ENCODE measurements around the gene CREBRF.

CREBRF gene
- long read RNA-seq, full-length matches to known transcripts = 5 of 10 reads
- long read RNA-seq, partial matches to known transcripts = 3 of 10 reads
- long read RNA-seq, other reads (novel, unspliced or antisense) = 2 of 10 reads

GRCh38 chr5:173055983-173056782 is at the start of gene CREBRF:
Gene CREBRF, plus strand, starts transcription at chr5:173056352. Its CDS starts 24,424 bp downstream, at chr5:173080776.
- Histone ChIP-seq H3K27ac (replicated peaks) (peak within 1 kb of the TSS; percentile 58), H3K27me3 (ENCODE audit: insufficient read depth, poor library complexity, severe bottlenecking) (no peaks in the 10 kb centered on the region), H3K4me3 (replicated peaks; ENCODE audit: insufficient read depth, low read length) (peak within 1 kb of the TSS; percentile 99)
- DNase-seq (ENCODE audit: low read depth in 1 of 2, low spot score in 1 of 2) = peak; percentile 86 to 97
- TF ChIP-seq CTCF (IDR thresholded peaks at IDR 0.05; ENCODE audit: insufficient read depth, low read length) (no peak), REST (IDR thresholded peaks at IDR 0.05; ENCODE audit: insufficient replicate concordance, low read depth) (no peak), SPI1 (IDR thresholded peaks at IDR 0.05; ENCODE audit: borderline replicate concordance, low read depth) (no peak), POLR2AphosphoS5 (IDR thresholded peaks at IDR 0.05; ENCODE audit: low read depth) (no peak), GABPA (IDR thresholded peaks at IDR 0.05; ENCODE audit: low read depth) (no peak)

GRCh38 chr5:173010021-173010420 is 46.1 kb upstream of the CREBRF start:
- Histone ChIP-seq H3K27me3 (ENCODE audit: insufficient read depth, poor library complexity, severe bottlenecking) (no peaks in the 10 kb centered on the region), H3K27ac (replicated peaks) (no peak overlapping the region), H3K4me3 (replicated peaks; ENCODE audit: insufficient read depth, low read length) (no peak overlapping the region)
- no peak for TF ChIP-seq SPI1 (IDR thresholded peaks at IDR 0.05; ENCODE audit: borderline replicate concordance, low read depth)
- no peak for TF ChIP-seq POLR2AphosphoS5 (IDR thresholded peaks at IDR 0.05; ENCODE audit: low read depth)
- TF ChIP-seq REST (IDR thresholded peaks at IDR 0.05; ENCODE audit: insufficient replicate concordance, low read depth) = no peak
- no peak for TF ChIP-seq GABPA (IDR thresholded peaks at IDR 0.05; ENCODE audit: low read depth)
- no peak for TF ChIP-seq CTCF (IDR thresholded peaks at IDR 0.05; ENCODE audit: insufficient read depth, low read length)
- DNase-seq (ENCODE audit: low read depth in 1 of 2, low spot score in 1 of 2) = no peak

- DNase-seq (ENCODE audit: low read depth in 1 of 2, low spot score in 1 of 2) = no peak
- no peaks in the 10 kb centered on the region for H3K27me3 ChIP-seq (ENCODE audit: insufficient read depth, poor library complexity, severe bottlenecking)
- no peak overlapping the region for H3K4me3 ChIP-seq (replicated peaks; ENCODE audit: insufficient read depth, low read length)
- TF ChIP-seq POLR2AphosphoS5 (IDR thresholded peaks at IDR 0.05; ENCODE audit: low read depth) = no peak
- no peak for TF ChIP-seq CTCF (IDR thresholded peaks at IDR 0.05; ENCODE audit: insufficient read depth, low read length)
- no peak for TF ChIP-seq GABPA (IDR thresholded peaks at IDR 0.05; ENCODE audit: low read depth)
- no peak for TF ChIP-seq SPI1 (IDR thresholded peaks at IDR 0.05; ENCODE audit: borderline replicate concordance, low read depth)
- no peak for TF ChIP-seq REST (IDR thresholded peaks at IDR 0.05; ENCODE audit: insufficient replicate concordance, low read depth)
- no peak overlapping the region for H3K27ac ChIP-seq (replicated peaks)
These were observed 45.3 kb upstream of the CREBRF start for GRCh38 chr5:173010547-173011464.

Data from HL-60 (cell line).